Measurements from ENCODE around the gene PLK1.

The PLK1 gene

DNA sequence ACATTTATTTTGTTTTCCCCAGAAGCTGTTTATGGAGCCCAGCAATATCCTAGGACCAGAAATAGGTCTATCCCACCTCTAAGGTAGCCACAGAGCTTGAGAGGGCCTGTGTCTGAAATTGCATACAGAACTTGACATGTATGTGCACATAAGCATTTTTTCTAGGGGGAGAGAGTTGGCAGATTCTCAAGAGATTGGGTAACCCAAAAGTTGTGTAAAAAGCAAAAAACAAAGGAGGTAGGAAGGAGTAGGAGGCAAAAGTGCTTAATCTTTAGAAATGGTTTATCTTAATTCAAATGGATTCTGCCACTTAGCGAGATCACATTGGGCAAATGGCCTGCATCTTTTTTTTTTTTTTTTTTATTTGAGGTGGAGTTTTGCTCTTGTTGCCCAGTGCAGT, 3.5 kb downstream of the PLK1 start:
- DNase-seq = no peak

DNA sequence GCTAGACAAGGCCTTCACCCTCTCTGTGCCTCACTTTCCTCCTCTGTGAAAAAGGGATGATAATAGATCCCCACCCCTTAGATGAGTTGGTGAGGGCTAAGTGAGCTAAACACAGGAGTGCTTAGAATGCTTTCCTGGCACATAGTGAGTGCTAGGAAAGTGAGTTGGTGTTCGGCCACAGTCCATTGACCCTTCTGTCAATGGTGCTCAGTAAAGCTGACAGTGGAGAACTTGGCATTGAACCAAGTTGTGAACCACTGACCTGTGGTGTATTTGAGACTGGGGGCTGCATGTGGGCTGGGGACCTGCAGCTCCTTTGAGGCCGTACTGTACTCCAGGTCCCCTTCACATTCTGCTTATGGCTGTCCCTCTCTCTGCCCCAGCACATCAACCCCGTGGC, 4.8 kb downstream of the PLK1 start:
- no peak for DNase-seq

DNA sequence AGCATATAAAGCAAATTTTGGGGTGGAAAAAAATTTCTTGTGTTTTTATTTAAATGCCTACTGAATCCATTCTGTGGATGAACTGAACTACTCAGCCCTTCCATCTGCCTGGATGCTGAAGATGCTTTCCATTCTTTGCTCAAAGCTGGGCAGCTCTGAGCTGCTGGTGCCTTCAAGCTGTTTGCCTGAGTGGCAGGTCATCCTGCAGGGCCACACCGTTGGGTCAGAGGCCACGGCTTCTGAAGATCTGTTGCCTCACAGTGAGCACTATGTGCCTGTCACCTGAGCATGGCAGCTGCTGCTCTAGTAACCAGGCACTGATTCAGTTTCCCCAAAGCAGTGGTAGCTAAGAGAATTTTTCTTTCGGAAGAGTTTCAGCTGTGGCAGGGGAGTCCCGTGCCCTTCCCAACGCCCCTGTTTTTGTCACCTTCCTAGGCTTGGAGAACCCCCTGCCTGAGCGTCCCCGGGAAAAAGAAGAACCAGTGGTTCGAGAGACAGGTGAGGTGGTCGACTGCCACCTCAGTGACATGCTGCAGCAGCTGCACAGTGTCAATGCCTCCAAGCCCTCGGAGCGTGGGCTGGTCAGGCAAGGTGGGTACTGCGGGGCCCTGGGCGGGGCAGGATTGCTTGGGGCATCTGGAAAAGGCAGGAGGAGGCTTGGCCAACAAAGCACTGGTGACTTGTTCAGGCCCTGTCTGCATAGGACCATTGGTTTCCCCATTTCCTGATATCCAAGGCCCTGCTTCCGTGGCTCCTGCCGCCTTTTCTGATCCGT, 8.5 kb downstream of the PLK1 start:
- no peak for DNase-seq

DNA sequence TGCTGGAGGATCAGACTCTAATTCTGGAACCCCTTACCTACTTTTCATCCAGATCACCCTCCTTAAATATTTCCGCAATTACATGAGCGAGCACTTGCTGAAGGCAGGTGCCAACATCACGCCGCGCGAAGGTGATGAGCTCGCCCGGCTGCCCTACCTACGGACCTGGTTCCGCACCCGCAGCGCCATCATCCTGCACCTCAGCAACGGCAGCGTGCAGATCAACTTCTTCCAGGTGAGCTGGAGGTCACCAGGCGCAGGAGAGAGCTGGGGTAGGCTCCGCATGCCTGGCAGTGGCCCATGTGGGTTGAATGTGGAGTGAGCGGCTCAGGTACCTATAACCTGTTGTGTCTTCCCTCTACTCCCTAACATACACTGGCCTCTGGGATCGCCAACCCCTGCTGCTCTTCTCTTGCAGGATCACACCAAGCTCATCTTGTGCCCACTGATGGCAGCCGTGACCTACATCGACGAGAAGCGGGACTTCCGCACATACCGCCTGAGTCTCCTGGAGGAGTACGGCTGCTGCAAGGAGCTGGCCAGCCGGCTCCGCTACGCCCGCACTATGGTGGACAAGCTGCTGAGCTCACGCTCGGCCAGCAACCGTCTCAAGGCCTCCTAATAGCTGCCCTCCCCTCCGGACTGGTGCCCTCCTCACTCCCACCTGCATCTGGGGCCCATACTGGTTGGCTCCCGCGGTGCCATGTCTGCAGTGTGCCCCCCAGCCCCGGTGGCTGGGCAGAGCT, 10.9 kb downstream of the PLK1 start:
- no peak for DNase-seq

DNA sequence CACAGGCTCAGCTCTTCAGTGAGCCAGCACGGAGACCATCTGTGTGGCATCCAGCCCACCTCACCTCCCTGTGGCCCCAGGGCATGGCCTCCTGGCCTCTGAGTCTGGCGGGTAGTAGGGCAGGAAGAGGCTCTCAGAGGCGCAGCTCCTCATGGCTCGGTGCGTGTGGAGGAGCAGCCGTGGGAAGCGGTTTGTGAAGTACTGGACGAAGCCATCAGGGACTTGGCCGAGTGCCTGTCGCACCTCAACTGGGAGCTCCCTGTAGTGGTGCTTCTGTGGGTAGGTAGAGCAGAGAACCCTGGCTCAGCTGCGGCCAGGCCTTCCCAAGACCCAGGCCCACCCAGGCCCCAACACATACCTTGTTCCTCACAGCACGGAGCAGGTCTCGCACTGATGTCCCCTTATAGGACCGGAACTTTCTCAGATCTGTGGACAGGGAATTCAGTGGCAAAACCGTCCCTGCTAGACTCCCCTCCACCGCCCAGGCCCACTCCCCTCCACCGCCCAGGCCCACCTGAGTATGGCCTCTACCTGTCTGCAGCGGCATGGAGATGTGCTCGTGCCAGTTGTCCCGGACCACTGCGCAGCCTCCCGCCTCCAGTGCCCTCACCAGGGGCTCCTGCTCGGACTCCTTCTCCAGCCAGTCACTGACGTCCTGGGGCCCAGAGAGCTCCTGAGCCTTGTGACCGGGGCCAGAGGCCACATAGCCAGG, 12.2 kb downstream of the PLK1 start:
- no peak for DNase-seq

DNA sequence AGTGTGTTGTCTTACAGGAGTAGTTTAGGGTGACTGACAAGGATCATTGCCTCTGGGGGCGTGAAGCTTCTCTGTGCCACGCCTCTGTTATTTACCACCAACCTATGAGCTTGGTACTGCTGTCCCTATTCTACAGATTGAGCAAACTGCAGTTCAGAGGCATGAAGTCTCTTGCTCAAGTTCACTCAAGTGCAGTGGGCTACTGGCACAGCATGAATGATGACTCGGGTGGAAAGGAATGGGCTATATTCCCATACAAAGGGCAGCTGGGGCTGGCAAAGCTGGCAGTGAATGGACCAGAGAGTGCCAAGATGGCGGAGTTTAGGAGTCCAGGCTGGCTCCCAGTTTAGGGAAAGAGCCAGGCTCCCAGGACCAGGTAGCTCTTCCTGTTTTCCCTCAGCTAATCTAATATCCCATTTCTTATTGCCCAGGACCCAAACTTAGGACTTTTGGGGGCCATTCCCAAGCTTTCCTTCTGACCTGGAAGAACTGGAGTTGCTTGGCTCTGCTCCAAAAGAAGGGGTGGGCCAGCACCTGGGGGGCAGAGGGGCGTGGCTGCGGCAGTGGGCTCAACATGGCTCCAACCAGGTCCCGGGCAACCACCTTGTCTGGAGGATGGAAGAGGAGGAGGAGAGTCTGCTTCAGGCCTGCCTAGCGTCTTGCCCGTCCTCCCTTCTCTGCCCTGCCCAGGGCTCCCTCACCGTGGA, 12.9 kb downstream of the PLK1 start:
- no peak for DNase-seq

DNA sequence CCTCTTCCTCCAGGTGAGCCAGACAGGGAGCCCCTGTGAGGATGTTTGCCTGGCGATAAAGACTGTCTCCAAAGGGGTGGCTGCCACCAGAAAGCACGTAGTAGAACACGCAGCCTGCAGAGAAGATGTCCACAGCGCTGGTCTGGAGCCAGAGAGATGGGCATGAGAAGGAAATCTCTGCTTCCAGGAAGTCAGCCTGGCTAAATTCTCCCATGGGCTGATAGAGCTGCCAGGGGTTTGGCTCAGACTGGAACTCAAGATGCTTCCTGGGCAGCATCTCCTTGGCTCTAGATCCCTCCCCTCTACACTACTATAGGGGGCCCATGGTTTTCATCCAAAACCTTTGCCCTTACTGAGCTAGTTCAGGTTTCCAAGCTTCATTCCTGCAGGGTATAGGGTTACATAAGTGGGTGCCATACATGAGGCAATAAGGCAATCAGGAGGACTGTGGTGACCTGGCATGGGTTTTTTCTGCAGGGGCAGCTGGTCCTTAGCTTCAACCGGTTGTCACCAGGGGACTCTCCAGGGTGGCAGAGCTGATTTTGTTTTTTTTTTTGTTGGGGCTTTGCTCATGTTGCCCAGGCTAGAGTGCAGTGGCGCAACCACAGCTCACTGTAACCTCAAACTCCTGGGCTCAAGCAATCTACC, 13.6 kb downstream of the PLK1 start:
- no peak for DNase-seq

DNA sequence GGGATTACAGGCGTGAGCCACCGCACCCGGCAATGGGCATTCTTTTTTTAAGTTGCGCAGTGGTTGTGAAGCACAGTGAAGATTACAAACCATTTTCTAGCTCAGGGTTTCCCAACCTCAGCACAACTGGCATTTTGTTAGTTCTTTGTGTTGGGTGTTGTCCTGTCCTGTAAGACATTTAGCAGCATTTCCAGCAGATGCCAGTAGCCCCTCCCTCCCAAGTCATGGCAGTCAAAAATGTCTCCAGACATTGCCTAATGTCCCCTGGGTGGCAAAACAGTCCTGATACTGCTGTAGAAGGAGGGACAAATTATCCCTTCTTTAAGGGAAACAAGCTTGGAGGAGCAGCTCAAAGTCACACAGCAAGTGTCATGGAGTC, 15.6 kb downstream of the PLK1 start:
- DNase-seq = no peak

DNA sequence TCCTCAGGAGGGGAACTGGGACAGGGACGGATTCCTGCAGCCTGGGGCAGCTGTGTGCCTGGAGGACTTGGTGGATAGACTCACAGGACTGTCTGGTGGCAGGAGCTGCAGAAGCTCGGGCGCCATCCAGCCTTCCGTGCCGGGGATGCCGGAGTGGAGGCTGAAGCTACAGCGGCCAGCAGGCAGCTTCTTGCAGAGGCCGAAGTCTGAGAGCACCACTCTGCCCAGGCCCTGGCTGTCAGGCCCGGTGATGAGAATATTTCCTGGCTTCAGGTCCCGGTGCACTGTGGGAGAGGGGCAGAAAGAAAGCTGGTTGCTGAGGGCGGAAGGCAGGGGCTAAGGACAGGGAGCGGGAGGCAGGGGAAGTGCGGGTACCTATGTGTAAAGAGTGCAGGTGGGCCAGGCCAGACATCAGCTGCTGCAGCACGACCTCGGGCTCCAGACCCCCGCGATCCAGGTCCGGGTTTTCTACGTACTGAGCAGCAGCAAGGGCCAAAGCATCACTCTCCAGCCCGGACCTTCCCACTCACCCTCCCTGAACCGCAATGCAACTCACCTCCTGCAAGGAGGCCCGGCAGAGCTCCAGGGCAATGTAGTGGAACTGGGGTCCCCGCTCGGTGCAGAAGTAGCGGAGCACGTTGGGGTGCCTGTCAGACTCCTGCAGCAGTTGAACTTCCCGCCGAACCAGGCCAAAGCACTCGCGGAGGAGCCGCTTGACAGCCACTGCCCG, 16.1 kb downstream of the PLK1 start:
- no peak for DNase-seq

DNA sequence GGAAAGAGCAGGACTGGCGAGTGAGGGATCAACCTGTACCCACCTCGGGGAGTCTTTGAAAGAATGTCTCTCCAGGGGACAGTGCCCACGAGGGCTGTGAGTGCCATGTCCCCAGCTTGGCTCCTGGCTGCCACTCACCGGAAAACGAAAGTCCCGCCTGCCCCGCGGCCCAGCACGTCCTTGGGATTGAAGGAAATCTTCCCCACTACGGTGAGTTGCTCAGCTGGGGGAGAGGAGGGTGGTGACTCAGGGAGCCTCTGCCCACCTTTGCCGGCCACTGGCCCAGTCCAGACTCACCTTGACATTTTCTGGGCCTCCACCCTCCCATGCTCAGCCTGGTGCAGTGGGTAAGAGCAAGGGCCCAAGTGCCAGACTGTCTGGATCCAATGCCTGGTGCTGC, 17.1 kb downstream of the PLK1 start:
- no peak for DNase-seq

DNA sequence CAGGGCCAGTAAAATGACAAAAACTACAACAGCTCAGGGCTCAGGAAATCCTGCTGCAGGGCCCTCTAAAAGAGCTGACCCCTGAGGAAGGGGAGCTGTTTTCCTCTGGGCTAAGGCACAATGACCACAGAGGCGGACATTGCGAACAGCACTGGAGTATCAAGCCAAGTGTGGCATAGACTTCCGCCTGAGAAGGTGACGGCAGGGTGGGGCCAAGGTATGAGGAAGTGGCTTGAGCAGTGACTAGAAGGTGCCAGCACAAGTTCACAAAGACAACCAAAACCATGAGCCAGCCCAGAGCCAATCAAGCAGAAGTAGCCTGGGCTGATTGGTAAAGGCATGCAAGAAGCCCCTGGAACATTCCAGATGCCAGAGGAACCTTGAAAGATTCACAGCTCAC, 20.4 kb downstream of the PLK1 start:
- DNase-seq = no peak

DNA sequence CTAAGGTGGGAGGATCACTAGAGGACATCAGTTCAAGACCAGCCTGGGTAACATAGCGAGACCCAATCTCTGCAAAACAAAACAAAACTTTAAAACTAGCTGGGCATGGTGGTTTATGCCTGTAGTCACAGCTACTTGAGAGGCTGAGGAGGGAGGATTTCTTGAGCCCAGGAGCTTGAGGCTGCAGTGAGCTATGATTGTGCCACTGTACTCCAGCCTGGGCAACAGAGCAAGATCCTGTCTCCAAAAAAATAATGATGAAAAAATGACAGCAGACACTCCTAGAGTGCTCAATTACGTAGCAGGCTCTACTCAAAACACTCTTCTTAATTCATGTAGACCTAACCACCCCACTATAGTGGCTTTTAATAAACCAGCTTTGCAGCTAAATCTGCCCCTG, 21.4 kb downstream of the PLK1 start:
- no peak for DNase-seq

DNA sequence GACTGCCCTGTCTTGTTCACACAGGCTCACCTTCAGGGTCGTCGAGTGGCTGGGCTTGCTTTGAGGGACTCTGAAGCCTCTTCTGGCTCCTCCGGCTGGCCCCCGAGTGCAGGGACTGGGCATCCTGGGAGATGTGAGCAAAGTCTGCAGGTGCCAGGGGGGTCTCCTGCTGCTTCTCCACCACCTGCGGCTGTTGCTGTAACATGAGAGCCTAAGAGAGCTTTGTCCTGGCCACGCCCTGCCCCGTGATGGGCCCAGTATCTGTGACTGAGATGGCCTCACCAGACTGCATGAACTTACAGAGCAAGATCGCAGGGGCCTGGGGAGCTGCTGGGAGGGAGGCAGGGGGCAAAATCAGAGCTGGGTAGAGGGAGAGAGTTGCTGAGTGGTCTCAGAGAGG, 21.8 kb downstream of the PLK1 start:
- peak; percentile 25 for DNase-seq

DNA sequence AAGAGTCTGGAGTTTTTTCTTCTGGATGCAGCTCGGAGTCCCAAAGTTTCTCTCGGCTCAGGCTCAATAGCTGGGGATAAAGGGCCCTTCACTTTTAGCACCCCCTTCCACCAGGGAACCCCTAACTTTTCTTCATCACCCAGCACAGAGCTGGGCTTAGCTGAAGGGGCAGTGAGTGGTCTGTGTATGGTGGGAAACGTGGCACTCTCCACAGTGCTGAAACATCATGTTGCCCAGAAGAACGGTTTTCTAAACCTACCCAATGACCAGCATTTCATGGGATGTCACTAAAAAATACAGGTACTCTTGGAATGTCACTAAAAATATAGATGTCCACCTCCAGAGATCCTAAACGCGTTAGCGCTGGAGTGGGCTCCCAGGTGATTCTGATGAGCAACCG, 22.4 kb downstream of the PLK1 start:
- no peak for DNase-seq

DNA sequence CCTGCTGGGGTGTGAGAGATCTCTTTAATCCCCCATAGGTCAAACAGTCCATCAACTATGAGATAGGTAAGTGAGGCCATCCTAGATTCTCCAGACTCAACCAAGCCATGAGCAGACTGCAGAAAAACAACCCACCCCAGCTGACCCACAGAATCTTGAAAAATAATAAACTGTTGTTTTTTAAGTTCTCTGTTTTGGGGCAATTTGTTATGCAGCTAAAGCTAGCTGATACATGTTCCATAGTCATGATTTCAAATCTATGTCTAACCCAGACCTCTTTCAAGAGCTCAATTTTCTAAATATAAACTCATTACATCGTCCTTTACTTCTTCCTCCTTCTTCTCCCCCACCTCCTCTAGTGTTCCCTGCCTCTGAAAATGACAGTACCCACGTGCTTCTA, 24.3 kb downstream of the PLK1 start:
- no peak for DNase-seq

DNA sequence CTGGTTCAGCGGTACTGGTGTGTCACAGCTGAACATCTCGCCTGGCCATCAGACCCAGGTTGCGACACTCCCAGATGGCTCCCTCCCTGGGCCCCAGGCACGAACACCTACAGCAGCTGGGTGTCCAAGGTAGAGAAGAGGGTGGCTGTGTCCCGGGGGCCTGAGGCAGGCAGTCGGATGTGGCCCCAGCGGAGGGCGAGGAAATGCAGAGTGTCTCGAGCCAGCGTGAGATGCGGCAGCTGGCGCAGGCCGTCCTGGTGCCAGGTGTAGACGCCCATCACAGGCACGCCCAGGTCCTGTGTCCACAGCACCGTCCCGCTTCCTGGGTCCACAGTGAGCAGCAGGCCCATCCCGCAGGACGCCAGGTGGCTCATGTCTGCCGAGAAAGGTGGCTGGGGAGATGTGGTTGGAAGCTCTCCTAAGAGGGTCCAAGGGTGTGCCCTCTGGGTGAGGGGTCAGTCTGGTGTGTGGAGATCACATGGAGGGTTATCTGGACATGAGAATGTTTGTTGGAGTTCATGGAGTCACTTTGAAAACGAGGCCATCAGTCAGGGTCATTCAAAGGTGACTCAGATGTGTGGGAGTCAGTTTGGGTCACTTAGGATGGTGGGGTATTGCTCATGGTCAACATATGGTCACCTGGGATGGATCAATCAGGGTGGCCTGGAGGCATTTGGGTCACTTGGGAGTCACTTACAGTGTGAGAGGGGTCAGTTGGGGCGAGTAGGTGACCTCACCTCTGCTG, 26.3 kb downstream of the PLK1 start:
- no peak for DNase-seq

DNA sequence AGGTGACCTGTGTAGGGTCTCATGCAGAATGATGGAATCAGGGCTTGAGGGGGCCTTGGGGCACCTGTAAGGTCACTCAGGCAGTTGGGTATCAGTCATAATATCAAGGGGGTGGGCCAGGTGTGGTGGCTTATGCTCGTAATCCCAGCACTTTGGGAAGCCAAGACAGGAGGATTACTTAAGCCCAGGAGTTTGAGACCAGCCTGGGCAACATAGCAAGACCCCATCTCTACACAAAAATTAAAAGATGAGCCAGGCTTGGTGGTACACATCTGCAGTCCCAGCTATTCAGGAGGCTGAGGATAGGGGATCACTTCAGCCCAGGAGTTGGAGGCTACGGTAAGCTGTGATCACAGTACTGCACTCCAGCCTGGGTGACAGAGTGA, 26.8 kb downstream of the PLK1 start:
- DNase-seq = no peak

DNA sequence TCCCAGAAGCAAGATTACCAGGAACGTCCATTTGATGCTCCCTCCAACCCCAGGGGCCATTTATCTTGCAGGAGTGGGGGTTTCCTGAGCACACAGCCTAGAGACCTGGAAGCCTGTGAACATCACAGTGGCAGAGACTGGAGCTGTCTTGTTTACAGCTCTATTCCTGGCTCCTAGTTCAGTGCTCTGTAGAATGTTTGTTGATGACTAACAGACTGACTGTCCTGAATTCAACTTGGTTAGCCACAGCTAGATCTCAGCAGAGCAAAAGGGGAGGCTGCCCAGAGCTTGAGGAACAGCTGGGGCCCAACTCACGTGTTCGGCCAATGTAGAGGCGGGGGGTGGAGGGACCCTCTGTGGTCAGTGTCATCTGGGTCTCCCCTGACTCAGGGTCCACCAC, 27.8 kb downstream of the PLK1 start:
- DNase-seq = no peak

DNA sequence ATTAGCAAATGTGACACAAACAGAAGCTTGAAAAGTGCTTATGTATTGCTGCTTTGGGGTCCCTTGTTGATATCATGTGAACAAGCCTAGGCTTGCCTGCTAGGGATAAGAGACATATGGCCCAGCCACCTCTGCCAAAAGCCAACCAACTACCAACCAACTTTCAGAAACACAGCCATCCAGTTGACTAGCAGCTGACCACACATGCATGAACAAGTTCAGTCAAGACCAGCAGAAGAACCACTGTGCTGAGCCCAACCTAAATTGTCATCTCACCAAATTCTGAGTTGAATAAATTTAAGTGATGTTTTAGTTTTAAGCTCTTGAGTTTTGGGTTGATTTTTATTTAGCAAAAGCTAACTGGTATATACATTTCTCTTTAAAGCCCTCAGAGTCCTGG, 30.8 kb downstream of the PLK1 start:
- DNase-seq = no peak

DNA sequence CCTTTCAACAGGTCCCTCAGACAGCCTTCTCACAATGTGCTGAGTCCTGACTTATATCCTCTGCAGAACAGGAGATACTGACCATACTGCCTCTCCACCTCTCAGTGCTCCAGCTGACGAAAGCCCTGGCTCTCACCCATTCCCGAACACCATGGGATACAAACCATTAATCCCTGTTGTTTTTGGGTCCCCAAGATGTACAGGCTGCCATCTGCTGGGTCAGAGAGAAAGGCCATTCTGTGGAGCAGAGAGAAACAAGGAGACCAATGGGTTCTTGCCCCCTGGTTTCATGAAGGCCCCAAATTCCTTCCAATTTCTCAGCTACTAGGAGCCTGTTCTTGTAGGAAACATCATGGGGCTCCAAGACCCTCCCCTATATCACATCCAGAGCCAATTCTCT, 31.3 kb downstream of the PLK1 start:
- no peak for DNase-seq

DNA sequence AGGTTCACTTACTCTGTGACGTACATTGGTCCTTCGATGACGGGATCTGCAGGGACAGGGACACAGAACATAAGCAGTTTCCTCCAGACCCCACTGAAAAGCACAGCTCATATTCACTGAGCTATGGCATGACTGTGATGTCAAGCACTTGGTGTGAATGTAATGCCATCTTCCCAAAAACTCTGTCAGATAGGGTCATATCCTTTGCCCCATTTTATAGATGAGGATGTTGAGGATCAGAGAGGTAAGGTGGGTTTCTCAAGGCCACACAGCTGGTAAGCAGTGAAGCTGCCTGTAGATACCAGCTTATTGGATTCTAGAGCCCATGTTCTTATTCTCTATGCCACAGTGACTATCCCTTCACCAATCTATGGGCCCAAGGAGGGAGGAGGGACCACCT, 31.8 kb downstream of the PLK1 start:
- no peak for DNase-seq

DNA sequence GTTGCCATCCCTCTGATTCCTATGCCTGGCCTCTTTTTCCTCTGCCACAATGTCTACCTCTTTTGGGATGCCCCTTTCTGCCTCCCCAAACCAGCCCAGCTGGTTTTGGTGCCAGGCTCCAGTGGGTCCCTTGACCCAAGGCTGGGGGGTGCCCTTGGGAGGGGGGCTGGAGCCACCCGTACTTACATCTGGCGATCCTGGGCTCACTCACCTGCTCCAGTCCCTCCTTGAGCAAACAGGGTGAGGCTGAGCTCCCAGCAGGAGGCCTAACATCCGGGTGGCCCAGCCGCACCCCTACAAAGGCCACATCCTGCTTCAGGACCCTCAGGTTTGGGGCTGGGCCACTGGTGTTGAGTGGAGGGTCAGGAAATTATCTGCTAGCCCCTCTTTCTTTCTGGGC, 33.1 kb downstream of the PLK1 start:
- DNase-seq = no peak
